ENCODE measurements around the gene CFAP61.

CFAP61 gene

GRCh38 chr20:20395903-20396568 lies 343.7 kb downstream of the CFAP61 start:
- DNase-seq (ENCODE audit: low read depth), result no peak

GRCh38 chr20:20396794-20397193 lies 344.5 kb downstream of the CFAP61 start:
- no peak for DNase-seq (ENCODE audit: low read depth)

- DNase-seq (ENCODE audit: low read depth), result no peak
Measured at GRCh38 chr20:20398123-20398522, 345.8 kb downstream of the CFAP61 start.

- no peak for DNase-seq (ENCODE audit: low read depth)
Measured at GRCh38 chr20:20399531-20400500, 347.5 kb downstream of the CFAP61 start.

- no peak for DNase-seq (ENCODE audit: low read depth)
Measured at GRCh38 chr20:20401991-20402390, 349.7 kb downstream of the CFAP61 start.

- no peak for DNase-seq (ENCODE audit: low read depth)
Measured at GRCh38 chr20:20404633-20405032, 352.3 kb downstream of the CFAP61 start.

- no peak for DNase-seq (ENCODE audit: low read depth)
Measured at GRCh38 chr20:20405623-20406022, 353.3 kb downstream of the CFAP61 start.

GRCh38 chr20:20406306-20406705 lies 354.0 kb downstream of the CFAP61 start:
- no peak for DNase-seq (ENCODE audit: low read depth)

GRCh38 chr20:20407891-20408805 lies 355.8 kb downstream of the CFAP61 start:
- peak; percentile 10 for DNase-seq (ENCODE audit: low read depth)

- no peak for DNase-seq (ENCODE audit: low read depth)
Measured at GRCh38 chr20:20409331-20409730, 357.0 kb downstream of the CFAP61 start.
